ENCODE data around the gene ZSCAN1. TPM values are rescaled to one million over a fixed set of nuclear protein-coding genes. Genes with fewer than 3 reads are reported as not detected.

ZSCAN1 gene
- total and polyA plus RNA-seq, 8 donors, result 0.20 to 0.92 (median 0.44) TPM; not detected in 5

- Histone ChIP-seq H3K9me3 (peaks cover 24 to 100% (median 97%) of the 10 kb centered on the region in 4 donors), H3K4me3 (no peak overlapping the region), H3K27ac (no peak overlapping the region), H3K4me1 (no peaks in the 10 kb centered on the region), H3K36me3 (peaks cover 0 to 9% (median 0%) of the 10 kb centered on the region in 4 donors), H3K27me3 (peaks cover 0 to 30% (median 0%) of the 10 kb centered on the region in 3 donors)
- WGBS, 5 donors, result 77 to 88% (median 79%) methylated on average over 20 to 21 of the region's 21 CpGs
- no peak for TF ChIP-seq POLR2A (IDR thresholded peaks at IDR 0.05)
- TF ChIP-seq EP300 (IDR thresholded peaks at IDR 0.05), result no peak
- no peak for TF ChIP-seq CTCF (IDR thresholded peaks at IDR 0.05)
- no peak for TF ChIP-seq POLR2AphosphoS5 (IDR thresholded peaks at IDR 0.05)
- DNase-seq, result no peak
- intact Hi-C loops (cut with DNase I; ENCODE audit: low total_unique reads), result no loop called here
Observed at GRCh38 chr19:58040751-58041525, 7.1 kb downstream of the ZSCAN1 start.

GRCh38 chr19:58042495-58043340 lies 8.9 kb downstream of the ZSCAN1 start:
- Histone ChIP-seq H3K4me1 (no peaks in the 10 kb centered on the region), H3K27ac (no peak overlapping the region), H3K4me3 (no peak overlapping the region), H3K9me3 (peaks cover 24 to 100% (median 100%) of the 10 kb centered on the region in 4 donors), H3K27me3 (peaks cover 0 to 16% (median 0%) of the 10 kb centered on the region in 3 donors), H3K36me3 (peaks cover 0 to 9% (median 0%) of the 10 kb centered on the region in 4 donors)
- TF ChIP-seq POLR2AphosphoS5 (IDR thresholded peaks at IDR 0.05), result no peak
- TF ChIP-seq POLR2A (IDR thresholded peaks at IDR 0.05), result no peak
- no peak for TF ChIP-seq CTCF (IDR thresholded peaks at IDR 0.05)
- no peak for TF ChIP-seq EP300 (IDR thresholded peaks at IDR 0.05)
- no peak for DNase-seq
- WGBS, 5 donors, result 41 to 57% (median 50%) methylated on average over 35 to 54 of the region's 54 CpGs
- intact Hi-C loops (cut with DNase I; ENCODE audit: low total_unique reads), result no loop called here

- no peaks in the 10 kb centered on the region for H3K27me3 ChIP-seq
- no peak overlapping the region for H3K4me3 ChIP-seq
- peaks cover 0 to 9% (median 0%) of the 10 kb centered on the region in 4 donors for H3K36me3 ChIP-seq
- TF ChIP-seq POLR2A (IDR thresholded peaks at IDR 0.05), result no peak
- TF ChIP-seq CTCF (IDR thresholded peaks at IDR 0.05), result no peak
- intact Hi-C loops (cut with DNase I; ENCODE audit: low total_unique reads), result no loop called here
- H3K4me1 ChIP-seq, result no peaks in the 10 kb centered on the region
- H3K9me3 ChIP-seq, result peaks cover 30 to 100% (median 100%) of the 10 kb centered on the region in 4 donors
- 52 to 82% (median 69%) methylated on average over 25 to 41 of the region's 42 CpGs for WGBS, 5 donors
- DNase-seq, result no peak
- H3K27ac ChIP-seq, result no peak overlapping the region
Observed at GRCh38 chr19:58044391-58044790, 10.6 kb downstream of the ZSCAN1 start.

- no peaks in the 10 kb centered on the region for H3K27me3 ChIP-seq
- H3K9me3 ChIP-seq, result peaks cover 30 to 100% (median 100%) of the 10 kb centered on the region in 4 donors
- H3K4me3 ChIP-seq, result no peak overlapping the region
- H3K4me1 ChIP-seq, result no peaks in the 10 kb centered on the region
- H3K36me3 ChIP-seq, result peaks cover 0 to 9% (median 0%) of the 10 kb centered on the region in 4 donors
- TF ChIP-seq CTCF (IDR thresholded peaks at IDR 0.05), result no peak
- TF ChIP-seq POLR2A (IDR thresholded peaks at IDR 0.05), result no peak
- TF ChIP-seq EP300 (IDR thresholded peaks at IDR 0.05), result no peak
- no peak for TF ChIP-seq POLR2AphosphoS5 (IDR thresholded peaks at IDR 0.05)
- no peak for DNase-seq
- 90 to 94% (median 92%) methylated on average over 17 to 26 of the region's 26 CpGs for WGBS, 5 donors
- intact Hi-C loops (cut with DNase I; ENCODE audit: low total_unique reads), result no loop called here
- H3K27ac ChIP-seq, result no peak overlapping the region
Observed at GRCh38 chr19:58044886-58045285, 11.1 kb downstream of the ZSCAN1 start.
